ENCODE measurements around the gene HRH3.

The HRH3 gene

DNA sequence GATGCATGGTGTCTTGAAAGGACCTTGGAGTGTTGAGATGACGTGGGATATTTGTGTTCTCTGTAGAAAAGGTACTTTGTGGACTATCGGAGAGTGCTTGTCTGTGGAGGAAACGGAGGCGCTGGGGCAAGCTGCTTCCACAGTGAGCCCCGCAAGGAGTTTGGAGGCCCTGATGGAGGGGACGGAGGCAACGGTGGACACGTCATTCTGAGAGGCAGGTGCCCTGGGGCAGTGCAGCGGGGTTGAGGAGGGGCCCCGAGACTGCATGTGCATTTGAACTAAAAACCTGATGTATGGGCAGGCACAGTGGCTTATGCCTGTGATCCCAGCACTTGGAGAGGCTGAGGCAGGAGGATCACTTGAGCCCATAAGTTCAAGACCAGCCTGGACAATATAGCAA lies 24.3 kb downstream of the HRH3 start:
- TF ChIP-seq, protein P1, sequence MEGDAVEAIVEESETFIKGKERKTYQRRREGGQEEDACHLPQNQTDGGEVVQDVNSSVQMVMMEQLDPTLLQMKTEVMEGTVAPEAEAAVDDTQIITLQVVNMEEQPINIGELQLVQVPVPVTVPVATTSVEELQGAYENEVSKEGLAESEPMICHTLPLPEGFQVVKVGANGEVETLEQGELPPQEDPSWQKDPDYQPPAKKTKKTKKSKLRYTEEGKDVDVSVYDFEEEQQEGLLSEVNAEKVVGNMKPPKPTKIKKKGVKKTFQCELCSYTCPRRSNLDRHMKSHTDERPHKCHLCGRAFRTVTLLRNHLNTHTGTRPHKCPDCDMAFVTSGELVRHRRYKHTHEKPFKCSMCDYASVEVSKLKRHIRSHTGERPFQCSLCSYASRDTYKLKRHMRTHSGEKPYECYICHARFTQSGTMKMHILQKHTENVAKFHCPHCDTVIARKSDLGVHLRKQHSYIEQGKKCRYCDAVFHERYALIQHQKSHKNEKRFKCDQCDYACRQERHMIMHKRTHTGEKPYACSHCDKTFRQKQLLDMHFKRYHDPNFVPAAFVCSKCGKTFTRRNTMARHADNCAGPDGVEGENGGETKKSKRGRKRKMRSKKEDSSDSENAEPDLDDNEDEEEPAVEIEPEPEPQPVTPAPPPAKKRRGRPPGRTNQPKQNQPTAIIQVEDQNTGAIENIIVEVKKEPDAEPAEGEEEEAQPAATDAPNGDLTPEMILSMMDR (IDR thresholded peaks at IDR 0.05; ENCODE audit: extremely low read depth, missing control alignments), result no peak
- no peak for DNase-seq (ENCODE audit: low spot score)

DNA sequence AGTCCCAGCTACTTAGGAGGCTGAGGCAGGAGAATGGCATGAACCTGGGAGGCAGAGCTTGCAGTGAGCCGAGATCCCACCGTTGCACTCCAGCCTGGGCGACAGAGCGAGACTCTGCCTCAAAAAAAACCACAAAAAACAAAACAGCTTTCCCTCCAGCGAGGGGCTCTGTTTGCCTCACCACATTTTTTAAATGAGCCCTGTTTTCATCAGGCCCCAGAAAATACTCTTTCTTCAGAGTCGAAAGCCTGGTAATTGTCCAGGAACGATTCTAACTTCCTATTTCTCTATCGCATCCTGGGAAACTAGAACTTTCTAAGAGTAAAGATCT lies 25.0 kb downstream of the HRH3 start:
- DNase-seq (ENCODE audit: low spot score), result no peak
- TF ChIP-seq, protein P1 (IDR thresholded peaks at IDR 0.05; ENCODE audit: extremely low read depth, missing control alignments), result no peak

GRCh38 chr20:62193079-62194025 lies 26.7 kb downstream of the HRH3 start:
- no peak for DNase-seq (ENCODE audit: low spot score)
- TF ChIP-seq, protein P1 (IDR thresholded peaks at IDR 0.05; ENCODE audit: extremely low read depth, missing control alignments), result no peak

GRCh38 chr20:62192635-62193034 lies 27.4 kb downstream of the HRH3 start:
- TF ChIP-seq, protein P1 (IDR thresholded peaks at IDR 0.05; ENCODE audit: extremely low read depth, missing control alignments), result no peak

GRCh38 chr20:62191781-62192559 lies 28.1 kb downstream of the HRH3 start:
- no peak for DNase-seq (ENCODE audit: low spot score)
- TF ChIP-seq, protein P1 (IDR thresholded peaks at IDR 0.05; ENCODE audit: extremely low read depth, missing control alignments), result no peak

More at GRCh38 chr20:62192635-62193034, 27.4 kb downstream of the HRH3 start:
- no peak for DNase-seq (ENCODE audit: low spot score)

- TF ChIP-seq, protein P1 (IDR thresholded peaks at IDR 0.05; ENCODE audit: extremely low read depth, missing control alignments), result no peak
- no peak for DNase-seq (ENCODE audit: low spot score)
Measured at GRCh38 chr20:62190639-62191411, 29.3 kb downstream of the HRH3 start.
